B cell (primary cell): ENCODE measurements around the gene POU2F3. TPM values are rescaled to one million over a fixed set of nuclear protein-coding genes. Genes with fewer than 3 reads are reported as not detected.
A peak's percentile ranks its signal among the peaks of the same experiment; 100 is the strongest.

ENCODE experiments used
- ATAC-seq: fragments of 200-7000 bp; cut with Tn5 transposase; one replicate; pipeline ENCODE4 v1.10.0; 2021; ENCODE audit warnings: low read depth, mild to moderate bottlenecking, moderate number of reproducible peaks, moderate library complexity
- CTCF ChIA-PET: fragments of 350-600 bp; sonication (Branson Sonifier 250); formaldehyde crosslinking; loops from one replicate; lab custom pipeline; 2021; ENCODE audit warnings: antibody characterized with exemption, inconsistent platforms; lab: Charles Lee
- POLR2A ChIA-PET: fragments of 350-600 bp; sonication (Branson Sonifier 250); formaldehyde crosslinking; loops from one replicate; lab custom pipeline; 2021; ENCODE audit warnings: antibody characterized with exemption; lab: Charles Lee
- DNase-seq: peaks from one replicate; pipeline ENCODE4 v3.0.0; 2013
- H2AFZ ChIP-seq: 2 replicates; pipeline ENCODE4 v1.6.1; 2012; ENCODE audit warnings: mild to moderate bottlenecking, low read depth, low read length; ENCODE audit not compliant: insufficient read depth, poor library complexity, severe bottlenecking
- H3K27ac ChIP-seq, 2 donors: 1 replicate in 1 of 2; 2 replicates in 1 of 2; pipeline ENCODE4 v1.5.1; 2012 to 2013; ENCODE audit warnings: low read length in 2 of 2, mild to moderate bottlenecking in 2 of 2, moderate library complexity in 1 of 2
- H3K27me3 ChIP-seq, 4 experiments: fragments of 200-600 bp in 1 of 4; sonication (generic) in 1 of 4; replicated peaks in 1 of 4; 1 replicate in 2 of 4; 2 replicates in 2 of 4; pipeline versions ENCODE4 v1.6.1 to v1.7.0; 2013 to 2016; ENCODE audit warnings: low read length in 3 of 4, mild to moderate bottlenecking in 2 of 4, mixed read lengths in 1 of 4, moderate library complexity in 1 of 4; ENCODE audit not compliant: insufficient read depth in 4 of 4, control insufficient read depth in 3 of 4; ENCODE audit errors: control extremely low read depth in 1 of 4
- H3K36me3 ChIP-seq, 2 experiments: replicated peaks in 1 of 2; 1 replicate in 1 of 2; 2 replicates in 1 of 2; pipeline versions ENCODE4 v1.6.1 to v1.7.1; 2013; ENCODE audit warnings: low read length in 1 of 2; ENCODE audit not compliant: insufficient read depth in 2 of 2, control insufficient read depth in 1 of 2; ENCODE audit errors: control extremely low read depth in 1 of 2, extremely low read depth in 1 of 2
- H3K4me1 ChIP-seq, 2 donors: fragments of 200-600 bp in 1 of 2; sonication (generic) in 1 of 2; 1 replicate in 1 of 2; 2 replicates in 1 of 2; pipeline versions ENCODE4 v1.5.1 to v1.6.1; 2013 to 2017; ENCODE audit warnings: low read length in 2 of 2; ENCODE audit not compliant: control insufficient read depth in 2 of 2, insufficient read depth in 2 of 2
- H3K4me2 ChIP-seq: replicated peaks from 2 replicates; pipeline ENCODE3; 2012; ENCODE audit warnings: mild to moderate bottlenecking, low read depth, low read length; ENCODE audit not compliant: poor library complexity, severe bottlenecking
- H3K4me3 ChIP-seq, 5 experiments: fragments of 200-600 bp in 1 of 5; sonication (generic) in 1 of 5; 1 replicate in 3 of 5; 2 replicates in 2 of 5; pipeline versions ENCODE4 v1.5.1 to v1.7.0; 2011 to 2016; ENCODE audit warnings: low read length in 4 of 5, mild to moderate bottlenecking in 4 of 5, low read depth in 2 of 5, control low read depth in 1 of 5, moderate library complexity in 1 of 5; ENCODE audit not compliant: insufficient read depth in 1 of 5; ENCODE audit errors: control extremely low read depth in 1 of 5, extremely low read depth in 1 of 5
- H3K79me2 ChIP-seq: fragments of 200-600 bp; sonication (generic); one replicate; pipeline ENCODE4 v1.6.0; 2016; ENCODE audit warnings: low read length; ENCODE audit not compliant: control insufficient read depth, insufficient read depth
- H3K9ac ChIP-seq: fragments of 200-600 bp; sonication (generic); 2 replicates; pipeline ENCODE4 v1.6.1; 2017; ENCODE audit warnings: mild to moderate bottlenecking, low read length, moderate library complexity
- H3K9me3 ChIP-seq, 3 donors: one replicate each; pipeline versions ENCODE4 v1.6.1 to v1.7.1; 2013; ENCODE audit warnings: low read length in 2 of 3; ENCODE audit not compliant: control insufficient read depth in 2 of 3, insufficient read depth in 1 of 3; ENCODE audit errors: control extremely low read depth in 1 of 3
- H4K20me1 ChIP-seq: 2 replicates; pipeline ENCODE4 v1.6.0; 2012; ENCODE audit warnings: mild to moderate bottlenecking, low read length; ENCODE audit not compliant: insufficient read depth, control insufficient read depth, poor library complexity, severe bottlenecking
- H3K27ac Mint-ChIP-seq: one replicate; pipeline ENCODE4 v1.8.0; 2021; ENCODE audit warnings: mixed read lengths
- H3K27me3 Mint-ChIP-seq: one replicate; pipeline ENCODE4 v1.8.0; 2021; ENCODE audit warnings: mixed read lengths
- H3K4me1 Mint-ChIP-seq: one replicate; pipeline ENCODE4 v1.8.0; 2021; ENCODE audit warnings: mixed read lengths
- H3K4me3 Mint-ChIP-seq: one replicate; pipeline ENCODE4 v1.8.0; 2021; ENCODE audit warnings: mixed read lengths
- H3K9me3 Mint-ChIP-seq: one replicate; pipeline ENCODE4 v1.8.0; 2022; ENCODE audit warnings: mixed read lengths; ENCODE audit not compliant: insufficient read depth
- EZH2 ChIP-seq: IDR thresholded peaks from 2 replicates; pipeline ENCODE4 v1.6.1; 2012; ENCODE audit warnings: borderline replicate concordance, low read depth, mild to moderate bottlenecking, moderate library complexity, low read length; ENCODE audit not compliant: insufficient read depth, poor library complexity, severe bottlenecking
- WGBS: methylation state at CpG from one replicate; pipeline ENCODE4 v1.1.5; 2013; ENCODE audit warnings: missing lambda C conversion rate; ENCODE audit not compliant: insufficient coverage; 5-methylcytosine and 5-hydroxymethylcytosine counted together
- intact Hi-C: fragments of 100-400 bp; cut with micrococcal nuclease; formaldehyde crosslinking; loops from one replicate; pipeline ENCODE4 v1.10.0; 2022
- polyA plus RNA-seq: library from polyadenylated mRNA; depleted of rRNA; stranded (reverse); fragments of >200 nt; gene quantifications from 2 replicates; pipeline ENCODE4 v1.2.3, GENCODE V29; 2012
- total RNA-seq, 2 donors: library from RNA; stranded (reverse); fragments of 120-200 nt in 1 of 2; gene quantifications; 1 replicate in 1 of 2; 2 replicates in 1 of 2; pipeline versions ENCODE4 v1.2.3 to v1.2.4, GENCODE V29; 2013 to 2022
- TF ChIP-seq, protein P1 (sequence below): fragments of 200-600 bp; IDR thresholded peaks from one replicate; pipeline ENCODE4 v1.8.0; 2022; ENCODE audit warnings: antibody characterized with exemption, mild to moderate bottlenecking

POU2F3 gene
- total and polyA plus RNA-seq, 2 donors (not counting 1 experiment from before 2014, with no cell fraction given): not detected

DNA sequence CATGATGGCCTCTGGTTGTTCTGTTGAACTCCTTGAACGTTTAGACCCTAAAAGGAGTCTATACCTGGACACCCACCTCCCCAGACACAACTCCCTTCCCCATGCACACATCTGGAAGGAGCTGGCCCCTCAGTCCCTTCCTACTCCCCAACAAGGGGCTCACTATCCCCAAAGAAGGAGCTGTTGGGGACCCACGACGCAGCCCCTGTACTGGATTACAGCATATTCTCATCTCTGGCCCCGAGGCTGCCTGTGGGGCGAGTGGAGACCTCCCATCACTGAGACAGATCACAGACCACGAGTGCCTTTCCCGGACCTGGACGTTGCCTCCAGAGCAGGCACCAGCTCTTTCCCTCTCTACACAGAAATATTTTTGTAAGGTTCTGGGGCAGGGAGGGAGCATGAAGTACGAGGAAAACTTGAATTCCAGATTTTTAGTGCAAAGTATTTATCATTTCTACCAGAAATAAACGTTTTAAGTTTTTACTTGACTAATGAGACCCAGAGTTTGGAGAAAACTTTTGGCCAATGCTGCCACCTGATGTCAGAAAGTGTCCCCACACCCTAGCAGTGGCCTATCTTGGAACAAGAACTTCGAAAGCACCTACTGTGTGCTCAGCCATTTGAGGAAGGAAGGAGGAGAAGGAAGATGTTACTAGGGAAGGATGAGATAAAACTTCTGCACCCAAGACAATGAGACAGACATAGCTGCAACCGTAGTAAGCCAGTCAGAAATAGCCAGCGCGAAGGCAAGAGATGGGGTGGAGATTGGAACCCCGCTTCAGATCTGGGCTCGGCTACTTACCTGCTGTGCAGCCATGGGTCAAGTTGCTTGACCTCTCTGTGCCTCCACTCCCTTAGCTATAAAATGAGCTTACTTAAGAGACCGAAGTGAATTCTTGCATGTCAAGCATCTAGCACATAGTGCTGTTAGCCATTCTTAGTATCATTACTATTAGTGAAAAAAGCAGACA lies 10.2 kb upstream of the POU2F3 start:
- Mint-ChIP-seq H3K9me3 (no peaks in the 10 kb centered on the region), H3K27ac (no peak overlapping the region), H3K4me1 (peaks cover 9% of the 10 kb centered on the region), H3K27me3 (peaks cover 27% of the 10 kb centered on the region), H3K4me3 (no peak overlapping the region)
- no peak for DNase-seq
- Histone ChIP-seq H3K27me3 (peaks cover 0 to 9% (median under 1%) of the 10 kb centered on the region in 4 experiments), H3K9me3 (no peaks in the 10 kb centered on the region), H2AFZ (no peak overlapping the region), H3K36me3 (no peaks in the 10 kb centered on the region), H3K4me3 (no peak overlapping the region), H3K4me1 (peaks cover 6 to 7% of the 10 kb centered on the region in 2 donors), H3K4me2 (no peak overlapping the region), H3K79me2 (no peaks in the 10 kb centered on the region), H4K20me1 (no peaks in the 10 kb centered on the region), H3K9ac (no peak overlapping the region), H3K27ac (no peak overlapping the region)
- TF ChIP-seq, protein P1, sequence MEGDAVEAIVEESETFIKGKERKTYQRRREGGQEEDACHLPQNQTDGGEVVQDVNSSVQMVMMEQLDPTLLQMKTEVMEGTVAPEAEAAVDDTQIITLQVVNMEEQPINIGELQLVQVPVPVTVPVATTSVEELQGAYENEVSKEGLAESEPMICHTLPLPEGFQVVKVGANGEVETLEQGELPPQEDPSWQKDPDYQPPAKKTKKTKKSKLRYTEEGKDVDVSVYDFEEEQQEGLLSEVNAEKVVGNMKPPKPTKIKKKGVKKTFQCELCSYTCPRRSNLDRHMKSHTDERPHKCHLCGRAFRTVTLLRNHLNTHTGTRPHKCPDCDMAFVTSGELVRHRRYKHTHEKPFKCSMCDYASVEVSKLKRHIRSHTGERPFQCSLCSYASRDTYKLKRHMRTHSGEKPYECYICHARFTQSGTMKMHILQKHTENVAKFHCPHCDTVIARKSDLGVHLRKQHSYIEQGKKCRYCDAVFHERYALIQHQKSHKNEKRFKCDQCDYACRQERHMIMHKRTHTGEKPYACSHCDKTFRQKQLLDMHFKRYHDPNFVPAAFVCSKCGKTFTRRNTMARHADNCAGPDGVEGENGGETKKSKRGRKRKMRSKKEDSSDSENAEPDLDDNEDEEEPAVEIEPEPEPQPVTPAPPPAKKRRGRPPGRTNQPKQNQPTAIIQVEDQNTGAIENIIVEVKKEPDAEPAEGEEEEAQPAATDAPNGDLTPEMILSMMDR: peak; percentile 9
- TF ChIP-seq EZH2: no peak
- POLR2A ChIA-PET: no interaction called here
- CTCF ChIA-PET: interaction anchor here (0.9 kb wide), 1 partner anchor 58 kb away, joined by 3 read pairs; no protein-coding TSS in a partner anchor
- no peak for ATAC-seq
- 75% methylated on average over 11 of the region's 17 CpGs for WGBS
- intact Hi-C loops: no loop called here
